CD14-positive monocyte (primary cell): Measurements from ENCODE around the gene SLA2. TPM values are rescaled to one million over a fixed set of nuclear protein-coding genes. Genes with fewer than 3 reads are reported as not detected.
A peak's percentile ranks its signal among the peaks of the same experiment; 100 is the strongest.

ENCODE experiments used
- DNase-seq, 3 donors: peaks; one replicate each; pipeline ENCODE4 v3.0.0-alpha.2; 2011 to 2022
- H2AFZ ChIP-seq: 2 replicates; pipeline ENCODE4 v1.6.0; 2012; ENCODE audit warnings: mild to moderate bottlenecking, low read depth, low read length, inconsistent platforms; ENCODE audit not compliant: insufficient read depth, poor library complexity, severe bottlenecking
- H3K27ac ChIP-seq, 2 donors: 1 replicate in 1 of 2; 2 replicates in 1 of 2; pipeline ENCODE4 v1.5.1; 2012 to 2013; ENCODE audit warnings: low read length in 2 of 2, control low read depth in 1 of 2, inconsistent platforms in 1 of 2, low read depth in 1 of 2, mild to moderate bottlenecking in 1 of 2
- H3K27me3 ChIP-seq, 2 donors: one replicate each; pipeline versions ENCODE4 v1.6.0 to v1.6.1; 2011 to 2013; ENCODE audit warnings: low read length in 2 of 2; ENCODE audit not compliant: control insufficient read depth in 2 of 2, insufficient read depth in 2 of 2
- H3K36me3 ChIP-seq, 2 donors: replicated peaks in 1 of 2; 1 replicate in 1 of 2; 2 replicates in 1 of 2; pipeline versions ENCODE4 v1.5.1 to v1.6.1; 2012 to 2013; ENCODE audit warnings: low read length in 2 of 2, control low read depth in 1 of 2, inconsistent platforms in 1 of 2, mild to moderate bottlenecking in 1 of 2; ENCODE audit not compliant: insufficient read depth in 2 of 2, control insufficient read depth in 1 of 2
- H3K4me1 ChIP-seq, 2 donors: 1 replicate in 1 of 2; 2 replicates in 1 of 2; pipeline versions ENCODE4 v1.5.1 to v1.6.1; 2012 to 2013; ENCODE audit warnings: low read length in 2 of 2, control low read depth in 1 of 2, inconsistent platforms in 1 of 2, mild to moderate bottlenecking in 1 of 2, moderate library complexity in 1 of 2; ENCODE audit not compliant: insufficient read depth in 2 of 2, control insufficient read depth in 1 of 2
- H3K4me2 ChIP-seq: replicated peaks from 2 replicates; pipeline ENCODE3; 2012; ENCODE audit warnings: low read length, moderate library complexity, mild to moderate bottlenecking; ENCODE audit not compliant: poor library complexity, severe bottlenecking; ENCODE audit errors: extremely low read depth
- H3K4me3 ChIP-seq, 3 experiments: fragments of 200-600 bp in 1 of 3; sonication (generic) in 1 of 3; replicated peaks in 1 of 3; 1 replicate in 2 of 3; 2 replicates in 1 of 3; pipeline ENCODE4 v1.5.1; 2011 to 2013; ENCODE audit warnings: low read length in 3 of 3, mild to moderate bottlenecking in 3 of 3, control low read depth in 2 of 3, low read depth in 2 of 3, inconsistent platforms in 1 of 3, moderate library complexity in 1 of 3
- H3K79me2 ChIP-seq: 2 replicates; pipeline ENCODE4 v1.6.0; 2012; ENCODE audit warnings: mild to moderate bottlenecking, control low read depth, inconsistent platforms, low read length, moderate library complexity; ENCODE audit not compliant: insufficient read depth
- H3K9ac ChIP-seq: 2 replicates; pipeline ENCODE4 v1.6.0; 2017; ENCODE audit warnings: low read length, mild to moderate bottlenecking; ENCODE audit not compliant: insufficient read depth, poor library complexity, severe bottlenecking
- H3K9me3 ChIP-seq, 2 donors: replicated peaks in 1 of 2; 1 replicate in 1 of 2; 2 replicates in 1 of 2; pipeline versions ENCODE4 v1.5.1 to v1.6.1; 2012 to 2013; ENCODE audit warnings: low read length in 2 of 2, control low read depth in 1 of 2; ENCODE audit not compliant: control insufficient read depth in 1 of 2, insufficient read depth in 1 of 2
- H4K20me1 ChIP-seq: 2 replicates; pipeline ENCODE4 v1.6.0; 2012; ENCODE audit warnings: mild to moderate bottlenecking, low read length, control low read depth, moderate library complexity; ENCODE audit not compliant: insufficient read depth
- H3K27ac Mint-ChIP-seq, 7 donors: one replicate each; pipeline ENCODE4 v1.8.0; 2020; ENCODE audit warnings: mild to moderate bottlenecking in 7 of 7, mixed read lengths in 7 of 7, moderate library complexity in 6 of 7, inconsistent platforms in 2 of 7
- H3K27me3 Mint-ChIP-seq, 3 donors: one replicate each; pipeline ENCODE4 v1.8.0; 2021 to 2022; ENCODE audit warnings: low read depth in 3 of 3, mild to moderate bottlenecking in 3 of 3, mixed read lengths in 3 of 3, moderate library complexity in 3 of 3, inconsistent platforms in 1 of 3
- H3K36me3 Mint-ChIP-seq, 2 donors: one replicate each; pipeline ENCODE4 v1.8.0; 2020; ENCODE audit warnings: mixed read lengths in 2 of 2, inconsistent platforms in 1 of 2, mild to moderate bottlenecking in 1 of 2
- H3K4me1 Mint-ChIP-seq: one replicate; pipeline ENCODE4 v1.8.0; 2020; ENCODE audit warnings: mild to moderate bottlenecking, mixed read lengths
- H3K4me3 Mint-ChIP-seq, 2 donors: one replicate each; pipeline ENCODE4 v1.8.0; 2020; ENCODE audit warnings: mild to moderate bottlenecking in 2 of 2, mixed read lengths in 2 of 2, moderate library complexity in 1 of 2
- H3K9me3 Mint-ChIP-seq, 7 donors: one replicate each; pipeline ENCODE4 v1.8.0; 2020 to 2022; ENCODE audit warnings: mixed read lengths in 7 of 7, mild to moderate bottlenecking in 6 of 7, moderate library complexity in 6 of 7, inconsistent platforms in 2 of 7
- WGBS: methylation state at CpG from one replicate; pipeline ENCODE4 v1.1.5; 2013; ENCODE audit warnings: missing lambda C conversion rate; ENCODE audit not compliant: insufficient coverage; 5-methylcytosine and 5-hydroxymethylcytosine counted together
- intact Hi-C, 2 donors: fragments of 100-400 bp; cut with micrococcal nuclease; formaldehyde crosslinking; loops; one replicate each; pipeline versions ENCODE4 v1.15.0 to v1.15.1; 2023
- polyA plus RNA-seq, 3 donors: library from polyadenylated mRNA; depleted of rRNA in 1 of 3; unstranded in 2 of 3; stranded (reverse) in 1 of 3; fragments of 300-500 nt in 2 of 3; fragments of >200 nt in 1 of 3; fragmentation: Illumina TruSeq in 2 of 3; gene quantifications; 1 replicate in 2 of 3; 2 replicates in 1 of 3; pipeline ENCODE4 v1.2.3, GENCODE V29; 2012 to 2021
- TF ChIP-seq, protein P1 (sequence below): fragments of 200-600 bp; IDR thresholded peaks from one replicate; pipeline ENCODE4 v1.8.0; 2022; ENCODE audit warnings: antibody characterized with exemption, mild to moderate bottlenecking

The SLA2 gene
- polyA plus RNA-seq, 3 donors: 0.16 to 0.19 (median 0.17) TPM

DNA sequence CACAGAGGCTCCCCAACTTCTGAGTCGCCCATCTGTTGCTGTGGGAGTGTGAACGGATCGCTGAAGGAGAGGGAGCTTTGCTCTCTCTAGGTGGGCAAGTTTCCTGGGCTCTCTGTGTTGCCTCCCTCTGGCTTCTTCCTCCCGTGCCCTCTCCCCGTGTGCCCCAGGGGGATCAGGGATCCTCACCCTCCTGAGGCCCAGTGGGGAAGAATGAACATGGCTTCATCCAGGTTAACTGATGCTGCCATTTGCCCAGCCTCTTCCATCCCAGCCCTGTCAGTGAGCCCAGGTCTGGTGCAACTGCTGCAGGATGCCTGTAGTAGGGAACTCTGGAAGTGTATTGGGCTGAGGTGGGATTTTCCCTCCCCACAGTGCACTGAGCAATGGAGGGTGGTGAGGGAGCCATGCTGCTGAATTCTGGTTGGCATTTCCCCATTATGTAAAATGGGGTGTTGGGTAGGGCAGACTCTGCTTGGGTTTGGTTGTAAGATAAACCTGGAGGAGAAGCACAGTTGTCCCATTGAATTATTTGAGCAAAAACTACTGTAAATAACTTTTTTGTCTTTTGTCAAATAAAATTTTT, 52.6 kb downstream of the SLA2 start:
- TF ChIP-seq, protein P1, sequence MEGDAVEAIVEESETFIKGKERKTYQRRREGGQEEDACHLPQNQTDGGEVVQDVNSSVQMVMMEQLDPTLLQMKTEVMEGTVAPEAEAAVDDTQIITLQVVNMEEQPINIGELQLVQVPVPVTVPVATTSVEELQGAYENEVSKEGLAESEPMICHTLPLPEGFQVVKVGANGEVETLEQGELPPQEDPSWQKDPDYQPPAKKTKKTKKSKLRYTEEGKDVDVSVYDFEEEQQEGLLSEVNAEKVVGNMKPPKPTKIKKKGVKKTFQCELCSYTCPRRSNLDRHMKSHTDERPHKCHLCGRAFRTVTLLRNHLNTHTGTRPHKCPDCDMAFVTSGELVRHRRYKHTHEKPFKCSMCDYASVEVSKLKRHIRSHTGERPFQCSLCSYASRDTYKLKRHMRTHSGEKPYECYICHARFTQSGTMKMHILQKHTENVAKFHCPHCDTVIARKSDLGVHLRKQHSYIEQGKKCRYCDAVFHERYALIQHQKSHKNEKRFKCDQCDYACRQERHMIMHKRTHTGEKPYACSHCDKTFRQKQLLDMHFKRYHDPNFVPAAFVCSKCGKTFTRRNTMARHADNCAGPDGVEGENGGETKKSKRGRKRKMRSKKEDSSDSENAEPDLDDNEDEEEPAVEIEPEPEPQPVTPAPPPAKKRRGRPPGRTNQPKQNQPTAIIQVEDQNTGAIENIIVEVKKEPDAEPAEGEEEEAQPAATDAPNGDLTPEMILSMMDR: no peak
- Histone ChIP-seq H3K79me2 (peaks cover 4% of the 10 kb centered on the region), H3K4me1 (peaks cover 52 to 57% of the 10 kb centered on the region in 2 donors), H3K27me3 (no peaks in the 10 kb centered on the region), H3K36me3 (peaks cover 9 to 34% of the 10 kb centered on the region in 2 donors), H3K4me2 (no peak overlapping the region), H3K4me3 (no peak overlapping the region), H3K27ac (peak overlapping the region; percentile 57 to 88), H4K20me1 (peaks cover 3% of the 10 kb centered on the region), H2AFZ (no peak overlapping the region), H3K9ac (no peak overlapping the region), H3K9me3 (no peaks in the 10 kb centered on the region)
- peaks cover 57% of the 10 kb centered on the region for H3K4me1 Mint-ChIP-seq
- peak overlapping the region; percentile 83 to 95 (median 91) for H3K27ac Mint-ChIP-seq
- peak in 1 of 3 donors; percentile 64 for DNase-seq
- no peaks in the 10 kb centered on the region for H3K27me3 Mint-ChIP-seq
- WGBS: 100% methylated on average over 4 of the region's 5 CpGs
- no peak overlapping the region for H3K4me3 Mint-ChIP-seq
- H3K9me3 Mint-ChIP-seq: peaks cover 0 to 6% (median 0%) of the 10 kb centered on the region in 7 donors
- intact Hi-C loops: loop anchor here (5.0 kb wide), 1 partner anchor 36 kb away; no protein-coding TSS in a partner anchor
- H3K36me3 Mint-ChIP-seq: peaks cover 27 to 46% of the 10 kb centered on the region in 2 donors

DNA sequence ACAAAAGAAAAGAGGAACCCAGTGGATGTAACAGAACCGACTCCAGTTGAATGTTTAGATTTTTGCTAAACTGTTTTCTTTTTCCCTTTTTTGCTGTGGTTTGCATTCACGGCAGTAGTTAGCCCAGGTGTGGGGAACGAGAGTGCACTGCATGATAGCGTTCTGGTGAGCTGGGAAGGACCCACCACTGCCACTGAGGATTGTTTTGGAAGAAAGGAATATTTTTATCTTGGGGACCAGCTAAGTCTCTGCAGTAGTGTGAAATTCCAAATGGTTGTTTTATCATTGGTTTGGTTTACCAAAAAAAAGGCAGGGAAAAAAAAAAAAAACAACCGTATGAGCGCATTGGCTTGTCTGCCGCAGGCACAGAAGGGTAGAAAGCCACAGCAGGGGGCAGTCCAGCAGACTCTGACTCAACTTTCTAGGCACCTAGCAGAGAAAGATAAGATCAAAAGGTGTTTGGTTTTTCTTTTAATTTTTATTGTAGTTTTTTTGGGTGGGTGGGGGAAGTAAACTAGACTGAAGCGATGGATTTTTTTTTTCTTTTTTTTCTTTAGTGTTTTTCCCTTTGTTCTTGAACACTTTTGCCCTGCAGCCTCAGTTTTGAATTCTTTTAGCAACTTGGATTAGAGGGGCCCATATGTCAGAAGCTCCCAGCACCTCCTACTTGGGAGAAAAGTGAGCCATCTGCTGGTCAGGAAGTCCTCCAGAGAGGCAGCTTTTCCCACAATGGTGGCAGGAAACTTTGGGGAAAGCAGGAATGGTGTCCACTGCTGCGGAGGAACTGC, 53.9 kb downstream of the SLA2 start:
- no peak for DNase-seq
- Mint-ChIP-seq H3K27ac (peak overlapping the region in 4 of 7 donors; percentile 40 to 63 (median 52)), H3K9me3 (peaks cover 0 to 6% (median 0%) of the 10 kb centered on the region in 7 donors), H3K4me1 (peaks cover 70% of the 10 kb centered on the region), H3K36me3 (peaks cover 29 to 48% of the 10 kb centered on the region in 2 donors), H3K4me3 (no peak overlapping the region), H3K27me3 (no peaks in the 10 kb centered on the region)
- peaks cover 11 to 37% of the 10 kb centered on the region in 2 donors for H3K36me3 ChIP-seq
- H3K27ac ChIP-seq: no peak overlapping the region
- peaks cover 66 to 69% of the 10 kb centered on the region in 2 donors for H3K4me1 ChIP-seq
- intact Hi-C loops: loop anchor here (5.0 kb wide), 1 partner anchor 35 kb away; no protein-coding TSS in a partner anchor
- H3K9me3 ChIP-seq: no peaks in the 10 kb centered on the region
- WGBS: 55% methylated on average over 5 of the region's 9 CpGs
- no peaks in the 10 kb centered on the region for H3K27me3 ChIP-seq
- H3K79me2 ChIP-seq: peaks cover 4% of the 10 kb centered on the region
- TF ChIP-seq, protein P1: no peak
- no peak overlapping the region for H3K4me2 ChIP-seq
- peaks cover 10% of the 10 kb centered on the region for H4K20me1 ChIP-seq
- H2AFZ ChIP-seq: no peak overlapping the region
- no peak overlapping the region for H3K9ac ChIP-seq
- H3K4me3 ChIP-seq: no peak overlapping the region
